ENCODE results near the gene VSTM1.

VSTM1 gene

DNA sequence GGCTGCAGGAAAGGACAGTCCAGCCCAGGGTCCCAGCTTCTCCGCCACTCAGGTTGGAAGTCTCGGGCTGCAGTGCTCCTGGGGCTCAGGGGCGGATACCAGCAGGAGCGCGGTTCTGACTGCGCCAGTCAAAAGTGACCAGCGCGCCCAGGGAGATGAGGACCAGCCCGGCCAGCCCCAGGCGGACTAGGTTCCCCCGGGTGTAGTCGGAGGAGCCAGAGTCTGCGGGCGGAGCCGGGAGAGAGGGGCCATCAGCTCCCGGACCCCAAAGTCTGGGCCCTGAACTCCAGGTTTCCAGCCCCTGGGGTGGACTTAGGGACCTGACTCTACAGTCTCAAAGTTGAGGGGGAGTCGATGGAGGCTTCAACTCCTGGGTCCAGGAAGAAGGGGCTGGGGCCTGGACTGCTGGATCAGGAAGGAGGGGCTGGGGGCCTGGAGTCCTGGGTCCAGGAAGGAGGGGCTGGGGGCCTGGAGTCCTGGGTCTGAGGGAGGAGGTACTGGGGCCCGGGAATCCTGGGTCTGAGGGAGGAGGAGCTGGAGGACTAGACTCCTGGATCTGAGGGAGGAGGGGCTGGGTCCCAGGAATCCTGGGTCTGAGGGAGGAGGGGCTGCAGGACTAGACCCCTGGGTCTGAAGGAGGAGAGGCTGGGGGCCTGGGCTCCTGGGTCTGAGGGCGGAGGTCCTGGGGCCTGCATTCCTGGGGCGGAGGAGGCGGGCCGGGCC lies 31.6 kb upstream of the VSTM1 start:
- H3K9me3 Mint-ChIP-seq, result peaks cover 3% of the 10 kb centered on the region
- H3K27me3 Mint-ChIP-seq, result peaks cover 38% of the 10 kb centered on the region
- H3K4me1 Mint-ChIP-seq, result peaks cover 16% of the 10 kb centered on the region
- no peak for DNase-seq
- no peak overlapping the region for H3K4me3 Mint-ChIP-seq
- no peaks in the 10 kb centered on the region for H3K36me3 Mint-ChIP-seq
- CTCF ChIA-PET, result interaction anchor here (0.7 kb wide), 1 partner anchor 13 kb away, joined by 3 read pairs; no protein-coding TSS in a partner anchor
- H3K27ac Mint-ChIP-seq, result no peak overlapping the region

GRCh38 chr19:54094426-54095000 lies 30.8 kb upstream of the VSTM1 start:
- H3K9me3 Mint-ChIP-seq, result peaks cover 3% of the 10 kb centered on the region
- no peak overlapping the region for H3K4me3 Mint-ChIP-seq
- CTCF ChIA-PET, result no interaction called here
- H3K4me1 Mint-ChIP-seq, result peaks cover 16% of the 10 kb centered on the region
- H3K27ac Mint-ChIP-seq, result no peak overlapping the region
- DNase-seq, result no peak
- H3K36me3 Mint-ChIP-seq, result no peaks in the 10 kb centered on the region
- H3K27me3 Mint-ChIP-seq, result peaks cover 35% of the 10 kb centered on the region

- no peak overlapping the region for H3K27ac Mint-ChIP-seq
- H3K4me3 Mint-ChIP-seq, result no peak overlapping the region
- DNase-seq, result no peak
- CTCF ChIA-PET, result no interaction called here
- peaks cover 10% of the 10 kb centered on the region for H3K9me3 Mint-ChIP-seq
- H3K4me1 Mint-ChIP-seq, result no peaks in the 10 kb centered on the region
- peaks cover 9% of the 10 kb centered on the region for H3K27me3 Mint-ChIP-seq
- no peaks in the 10 kb centered on the region for H3K36me3 Mint-ChIP-seq
These were observed 20.7 kb upstream of the VSTM1 start for GRCh38 chr19:54084410-54084809.

DNA sequence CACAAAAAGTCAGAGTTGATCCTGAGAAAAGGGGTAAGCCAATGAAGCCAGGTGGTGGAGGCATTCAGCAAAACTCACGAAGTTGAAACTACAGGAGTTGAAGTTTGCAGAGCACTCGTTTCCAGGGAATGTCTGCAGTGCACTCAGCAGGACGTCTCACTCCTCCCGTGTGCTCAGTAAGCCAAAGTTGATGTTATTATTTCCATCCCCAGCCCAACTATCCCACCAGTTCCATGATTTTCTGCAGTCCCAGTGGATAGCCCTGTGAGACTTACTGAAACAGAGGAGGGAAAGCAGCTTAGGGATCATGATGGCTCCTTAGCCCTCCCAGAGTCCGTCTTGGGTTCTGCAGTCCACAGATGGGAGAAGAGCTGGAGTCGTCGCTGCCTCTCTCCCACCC lies 17.3 kb upstream of the VSTM1 start, which contains the start of gene TARM1:
Gene TARM1 (minus strand): TSS at position 334 of the 400 bp plus-strand sequence. CDS start 25 bp downstream, at position 309.
- CTCF ChIA-PET, result no interaction called here
- DNase-seq, result no peak
- Mint-ChIP-seq H3K27ac (no peak within 1 kb of the TSS), H3K4me1 (no peaks in the 10 kb centered on the region), H3K36me3 (no peaks in the 10 kb centered on the region), H3K27me3 (peaks cover 2% of the 10 kb centered on the region), H3K4me3 (no peak within 1 kb of the TSS), H3K9me3 (peaks cover 12% of the 10 kb centered on the region)

- Mint-ChIP-seq H3K27ac (no peak overlapping the region), H3K9me3 (peaks cover 10% of the 10 kb centered on the region), H3K36me3 (no peaks in the 10 kb centered on the region), H3K27me3 (peaks cover 3% of the 10 kb centered on the region), H3K4me1 (no peaks in the 10 kb centered on the region), H3K4me3 (no peak overlapping the region)
- no peak for DNase-seq
- CTCF ChIA-PET, result no interaction called here
These were observed 13.6 kb upstream of the VSTM1 start for GRCh38 chr19:54077334-54077733.

DNA sequence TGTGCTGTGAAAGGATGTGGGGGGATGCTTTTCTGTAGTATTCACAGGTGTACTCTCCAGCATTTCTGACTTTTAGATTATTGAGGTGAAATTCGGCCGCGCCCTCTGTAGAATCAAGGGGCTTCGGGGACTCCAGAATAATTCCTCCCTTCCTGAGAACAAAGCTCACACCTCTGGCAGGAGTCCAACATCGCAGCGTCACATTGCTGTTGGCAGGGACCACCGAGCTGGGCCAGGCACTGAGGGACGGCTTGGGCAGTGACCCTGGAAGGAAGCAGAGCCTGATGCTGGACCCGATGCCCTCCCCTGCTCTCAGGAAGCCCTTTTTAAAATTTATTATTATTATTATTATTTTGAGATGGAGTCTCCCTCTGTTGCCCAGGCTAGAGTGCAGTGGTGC lies 11.2 kb upstream of the VSTM1 start:
- no peak for DNase-seq
- Mint-ChIP-seq H3K36me3 (no peaks in the 10 kb centered on the region), H3K27me3 (peaks cover 3% of the 10 kb centered on the region), H3K27ac (no peak overlapping the region), H3K4me1 (no peaks in the 10 kb centered on the region), H3K4me3 (no peak overlapping the region), H3K9me3 (peaks cover 5% of the 10 kb centered on the region)
- CTCF ChIA-PET, result no interaction called here

- H3K4me3 Mint-ChIP-seq, result no peak overlapping the region
- no peak for DNase-seq
- H3K4me1 Mint-ChIP-seq, result no peaks in the 10 kb centered on the region
- no peak overlapping the region for H3K27ac Mint-ChIP-seq
- H3K9me3 Mint-ChIP-seq, result no peaks in the 10 kb centered on the region
- CTCF ChIA-PET, result no interaction called here
- no peaks in the 10 kb centered on the region for H3K36me3 Mint-ChIP-seq
- peaks cover 3% of the 10 kb centered on the region for H3K27me3 Mint-ChIP-seq
These were observed 10.1 kb upstream of the VSTM1 start for GRCh38 chr19:54073829-54074228.

- no peaks in the 10 kb centered on the region for H3K27me3 Mint-ChIP-seq
These were observed 5.8 kb upstream of the VSTM1 start for GRCh38 chr19:54069470-54069869.

DNA sequence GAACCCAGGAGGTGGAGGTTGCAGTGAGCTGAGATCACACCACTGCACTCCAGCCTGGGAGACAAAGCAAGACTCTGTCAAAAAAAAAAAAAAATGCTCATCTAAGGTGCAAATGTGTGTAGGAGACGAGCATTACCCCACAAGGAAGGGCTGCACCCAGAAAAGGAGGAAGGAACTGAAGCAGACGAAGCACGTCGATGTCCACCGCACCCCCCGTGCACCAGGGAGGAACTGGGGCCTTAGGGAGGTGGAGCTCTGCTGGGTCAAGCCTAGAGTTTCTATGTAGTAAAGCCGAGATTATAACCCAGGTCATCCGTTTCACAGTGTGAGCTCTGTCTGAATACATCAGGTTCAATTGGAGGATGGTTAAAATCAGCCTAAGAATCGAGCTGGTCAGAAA lies 1.1 kb downstream of the VSTM1 start:
- CTCF ChIA-PET, result no interaction called here
- no peak overlapping the region for H3K27ac Mint-ChIP-seq
- no peaks in the 10 kb centered on the region for H3K9me3 Mint-ChIP-seq
- H3K36me3 Mint-ChIP-seq, result no peaks in the 10 kb centered on the region
- peaks cover 27% of the 10 kb centered on the region for H3K27me3 Mint-ChIP-seq
- no peak for DNase-seq
- H3K4me1 Mint-ChIP-seq, result no peaks in the 10 kb centered on the region
- H3K4me3 Mint-ChIP-seq, result no peak overlapping the region

More at GRCh38 chr19:54069470-54069869, 5.8 kb upstream of the VSTM1 start:
- Mint-ChIP-seq H3K4me3 (no peak overlapping the region), H3K36me3 (no peaks in the 10 kb centered on the region), H3K9me3 (no peaks in the 10 kb centered on the region), H3K27ac (no peak overlapping the region), H3K4me1 (no peaks in the 10 kb centered on the region)
- no peak for DNase-seq
- CTCF ChIA-PET, result interaction anchor here (1.1 kb wide), 1 partner anchor 122 kb away, joined by 3 read pairs; no protein-coding TSS in a partner anchor

- Mint-ChIP-seq H3K4me3 (no peak overlapping the region), H3K27me3 (peaks cover 4% of the 10 kb centered on the region), H3K36me3 (no peaks in the 10 kb centered on the region), H3K9me3 (no peaks in the 10 kb centered on the region), H3K27ac (no peak overlapping the region), H3K4me1 (no peaks in the 10 kb centered on the region)
- no peak for DNase-seq
- CTCF ChIA-PET, result no interaction called here
These were observed 16.1 kb downstream of the VSTM1 start for GRCh38 chr19:54047616-54048015.

DNA sequence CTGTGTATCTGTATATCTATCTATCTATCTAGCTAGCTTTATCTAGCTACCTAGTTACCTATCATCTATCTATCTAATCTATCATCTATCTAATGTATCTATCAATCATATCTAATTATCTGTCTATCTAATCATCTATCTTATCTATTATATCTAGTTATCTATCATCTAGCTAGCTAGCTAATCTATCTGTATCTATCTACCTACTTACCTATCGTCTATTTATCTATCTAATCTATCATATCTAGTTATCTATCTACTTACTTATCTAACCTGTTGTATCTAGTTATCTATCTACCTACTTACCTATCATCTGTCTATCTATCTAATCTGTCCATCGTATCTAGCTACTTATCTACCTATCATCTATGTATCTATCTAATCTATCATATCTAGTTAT lies 17.9 kb downstream of the VSTM1 start:
- DNase-seq, result no peak
- Mint-ChIP-seq H3K4me1 (no peaks in the 10 kb centered on the region), H3K36me3 (no peaks in the 10 kb centered on the region), H3K27ac (no peak overlapping the region), H3K4me3 (no peak overlapping the region), H3K9me3 (no peaks in the 10 kb centered on the region), H3K27me3 (peaks cover 8% of the 10 kb centered on the region)
- CTCF ChIA-PET, result no interaction called here

DNA sequence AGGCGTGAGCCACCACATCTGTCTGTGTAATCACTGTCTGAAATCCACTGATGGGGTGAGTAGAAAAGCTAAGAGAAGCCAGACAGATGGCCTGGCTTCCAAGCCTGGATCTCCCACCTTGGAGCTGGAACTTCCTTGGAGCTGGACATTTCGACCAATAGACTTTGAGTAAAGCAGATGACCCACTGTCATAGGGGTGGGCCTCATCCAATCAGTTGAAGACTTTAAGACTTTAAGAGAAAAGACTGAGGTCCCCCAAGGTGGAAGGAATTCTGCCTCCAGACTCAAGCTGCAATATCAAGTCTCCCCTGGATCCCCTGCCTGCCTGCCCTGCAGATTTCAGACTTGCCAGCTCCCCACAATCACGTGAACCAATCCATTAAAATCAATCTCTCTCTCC lies 20.7 kb downstream of the VSTM1 start:
- no peak for DNase-seq
- no peak overlapping the region for H3K4me3 Mint-ChIP-seq
- CTCF ChIA-PET, result interaction anchor here (0.6 to 1.1 kb wide), 2 partner anchors 13 to 250 kb away, joined by 3 to 4 read pairs; no protein-coding TSS in a partner anchor
- no peaks in the 10 kb centered on the region for H3K9me3 Mint-ChIP-seq
- H3K27me3 Mint-ChIP-seq, result peaks cover 8% of the 10 kb centered on the region
- no peaks in the 10 kb centered on the region for H3K36me3 Mint-ChIP-seq
- no peaks in the 10 kb centered on the region for H3K4me1 Mint-ChIP-seq
- no peak overlapping the region for H3K27ac Mint-ChIP-seq

DNA sequence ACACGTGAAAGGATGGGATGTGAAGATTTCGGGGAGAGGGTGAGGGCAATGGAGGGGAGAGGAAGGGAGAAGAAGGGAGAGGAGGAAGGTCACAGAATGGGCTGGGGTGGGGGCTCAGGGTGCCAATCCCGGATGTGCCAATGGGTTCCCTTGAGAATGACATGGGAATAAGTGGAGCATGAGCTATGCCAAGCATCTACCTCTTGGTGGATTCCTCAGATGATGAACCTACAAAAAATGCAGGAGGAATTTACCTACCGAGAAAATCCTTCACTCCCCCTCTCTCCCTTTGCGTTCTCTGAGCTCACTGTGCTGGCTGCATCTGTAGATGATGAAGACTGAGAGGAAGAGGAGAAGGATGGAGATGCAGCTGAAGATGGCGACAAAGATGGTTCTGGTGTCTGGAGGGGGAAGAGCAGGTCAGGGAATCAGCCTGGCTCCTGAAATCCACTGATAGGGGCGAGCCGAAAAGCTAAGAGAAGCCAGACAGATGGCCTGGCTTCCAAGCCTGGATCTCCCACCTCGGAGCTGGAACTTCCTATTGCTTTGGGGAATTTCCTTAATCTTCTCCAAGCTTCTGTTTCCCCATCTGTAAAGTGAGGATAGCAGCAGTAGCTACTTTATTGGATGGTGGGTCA lies 21.6 kb downstream of the VSTM1 start:
- Mint-ChIP-seq H3K9me3 (no peaks in the 10 kb centered on the region), H3K27ac (no peak overlapping the region)
- CTCF ChIA-PET, result interaction anchor here (1.1 kb wide), 1 partner anchor 249 kb away, joined by 3 read pairs; no protein-coding TSS in a partner anchor

DNA sequence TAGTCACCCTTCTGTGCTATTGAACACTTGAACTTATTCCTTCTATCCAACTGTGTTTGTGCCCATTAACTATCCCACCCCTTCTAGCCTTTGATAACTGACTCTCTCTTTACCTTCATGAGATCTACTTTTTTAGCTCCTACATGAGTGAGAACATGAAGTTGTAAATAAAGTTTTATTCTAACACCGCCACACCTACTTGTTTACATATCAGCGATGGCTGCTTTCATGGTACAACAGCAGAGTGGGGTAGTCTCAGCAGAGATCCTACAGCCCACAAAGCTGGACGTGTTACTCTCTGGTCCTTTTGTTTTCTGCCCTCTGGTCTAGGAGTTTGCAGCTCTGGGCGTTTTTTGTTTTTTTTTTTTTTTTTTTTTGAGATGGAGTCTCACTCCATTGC lies 23.7 kb downstream of the VSTM1 start:
- no peaks in the 10 kb centered on the region for H3K36me3 Mint-ChIP-seq
- H3K9me3 Mint-ChIP-seq, result no peaks in the 10 kb centered on the region
- H3K4me1 Mint-ChIP-seq, result no peaks in the 10 kb centered on the region
- H3K4me3 Mint-ChIP-seq, result no peak overlapping the region
- CTCF ChIA-PET, result interaction anchor here (2.5 kb wide), 1 partner anchor 11 kb away, joined by 9 read pairs; no protein-coding TSS in a partner anchor
- no peak for DNase-seq
- no peak overlapping the region for H3K27ac Mint-ChIP-seq
- peaks cover 8% of the 10 kb centered on the region for H3K27me3 Mint-ChIP-seq

More for the DNA sequence above, 21.6 kb downstream of the VSTM1 start:
- Mint-ChIP-seq H3K4me3 (no peak overlapping the region), H3K4me1 (no peaks in the 10 kb centered on the region), H3K36me3 (no peaks in the 10 kb centered on the region), H3K27me3 (peaks cover 8% of the 10 kb centered on the region)
- no peak for DNase-seq
